Esophagus squamous epithelium (tissue), 5 donors: ENCODE results near the gene SLC25A11. TPM values are rescaled to one million over a fixed set of nuclear protein-coding genes. Genes with fewer than 3 reads are reported as not detected.

Source experiments
- DNase-seq: peaks from one replicate; lab custom pipeline; 2025; lab: John Stamatoyannopoulos, UW
- H3K27ac ChIP-seq, 4 donors: fragments of 200-600 bp; sonication (generic); one replicate each; pipeline ENCODE4 v1.5.1; 2016 to 2019; ENCODE audit warnings: mild to moderate bottlenecking in 1 of 4
- H3K27me3 ChIP-seq, 4 donors: fragments of 200-600 bp; sonication (generic); 1 replicate in 3 of 4; 2 replicates in 1 of 4; pipeline versions ENCODE4 v1.5.1 to v1.6.0; 2017 to 2021; ENCODE audit warnings: antibody characterized with exemption in 1 of 4
- H3K36me3 ChIP-seq, 3 donors: fragments of 200-600 bp; sonication (generic); one replicate each; pipeline ENCODE4 v1.5.1; 2016 to 2019
- H3K4me1 ChIP-seq, 3 donors: fragments of 200-600 bp; sonication (generic); one replicate each; pipeline ENCODE4 v1.5.1; 2017 to 2019
- H3K4me3 ChIP-seq, 4 donors: fragments of 200-600 bp; sonication (generic); 1 replicate in 3 of 4; 2 replicates in 1 of 4; pipeline ENCODE4 v1.5.1; 2016 to 2019; ENCODE audit warnings: mild to moderate bottlenecking in 2 of 4, moderate library complexity in 1 of 4
- H3K9me3 ChIP-seq, 3 donors: fragments of 200-600 bp; sonication (generic); one replicate each; pipeline ENCODE4 v1.5.1; 2016 to 2019
- POLR2A ChIP-seq, 4 donors: fragments of 450-650 bp; IDR thresholded peaks; one replicate each; pipeline ENCODE4 v1.6.1; 2017; ENCODE audit warnings: antibody characterized with exemption in 4 of 4, mild to moderate bottlenecking in 4 of 4, moderate library complexity in 3 of 4
- WGBS, 2 donors: methylation state at CpG; one replicate each; pipeline ENCODE4 v1.1.5; 2018; 5-methylcytosine and 5-hydroxymethylcytosine counted together
- intact Hi-C: fragments of 100-400 bp; cut with DNase I; formaldehyde crosslinking; loops from one replicate; pipeline ENCODE4 v1.15.0; 2022
- total RNA-seq, 4 donors: library from RNA; depleted of rRNA; stranded (reverse); fragments of >200 nt; gene quantifications; one replicate each; pipeline ENCODE4 v1.1.0, GENCODE V29; 2016
- TF ChIP-seq, protein P1 (sequence below), 6 experiments: fragments of 450-650 bp in 4 of 6; fragments of 200-600 bp in 2 of 6; sonication (generic) in 2 of 6; IDR thresholded peaks; one replicate each; pipeline ENCODE4 v1.5.1; 2016 to 2019; ENCODE audit warnings: antibody characterized with exemption in 6 of 6, mild to moderate bottlenecking in 4 of 6, moderate library complexity in 4 of 6
- donor health status: DM: yes; HTN: yes; CAD: no.

Gene SLC25A11
- total RNA-seq, 4 donors from 2014 or later, result 29.3 to 54.2 (median 42.2) TPM

- Histone ChIP-seq H3K4me3 (peak overlapping the region in 2 of 4 donors; percentile 8 to 27), H3K36me3 (peaks cover 0 to 18% (median 7%) of the 10 kb centered on the region in 3 donors), H3K27ac (peak overlapping the region in 3 of 4 donors; percentile 9 to 78 (median 74)), H3K4me1 (peaks cover 23 to 53% (median 33%) of the 10 kb centered on the region in 3 donors), H3K27me3 (peaks cover 0 to 25% (median 0%) of the 10 kb centered on the region in 4 donors), H3K9me3 (no peaks in the 10 kb centered on the region)
- intact Hi-C loops, result loop anchor here (10.0 kb wide), 1 partner anchor 163 kb away; no protein-coding TSS in a partner anchor
- TF ChIP-seq, protein P1, sequence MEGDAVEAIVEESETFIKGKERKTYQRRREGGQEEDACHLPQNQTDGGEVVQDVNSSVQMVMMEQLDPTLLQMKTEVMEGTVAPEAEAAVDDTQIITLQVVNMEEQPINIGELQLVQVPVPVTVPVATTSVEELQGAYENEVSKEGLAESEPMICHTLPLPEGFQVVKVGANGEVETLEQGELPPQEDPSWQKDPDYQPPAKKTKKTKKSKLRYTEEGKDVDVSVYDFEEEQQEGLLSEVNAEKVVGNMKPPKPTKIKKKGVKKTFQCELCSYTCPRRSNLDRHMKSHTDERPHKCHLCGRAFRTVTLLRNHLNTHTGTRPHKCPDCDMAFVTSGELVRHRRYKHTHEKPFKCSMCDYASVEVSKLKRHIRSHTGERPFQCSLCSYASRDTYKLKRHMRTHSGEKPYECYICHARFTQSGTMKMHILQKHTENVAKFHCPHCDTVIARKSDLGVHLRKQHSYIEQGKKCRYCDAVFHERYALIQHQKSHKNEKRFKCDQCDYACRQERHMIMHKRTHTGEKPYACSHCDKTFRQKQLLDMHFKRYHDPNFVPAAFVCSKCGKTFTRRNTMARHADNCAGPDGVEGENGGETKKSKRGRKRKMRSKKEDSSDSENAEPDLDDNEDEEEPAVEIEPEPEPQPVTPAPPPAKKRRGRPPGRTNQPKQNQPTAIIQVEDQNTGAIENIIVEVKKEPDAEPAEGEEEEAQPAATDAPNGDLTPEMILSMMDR (IDR thresholded peaks at IDR 0.05), result no peak
- no peak for TF ChIP-seq POLR2A (IDR thresholded peaks at IDR 0.05)
- WGBS, 2 donors, result 76 to 83% methylated on average over 17 to 21 of the region's 48 CpGs
- no peak for DNase-seq
Observed at GRCh38 chr17:4901648-4902344, 38.0 kb downstream of the SLC25A11 start.

- 73 to 78% methylated on average over 14 to 26 of the region's 37 CpGs for WGBS, 2 donors
- peaks cover 6 to 24% (median 11%) of the 10 kb centered on the region in 3 donors for H3K36me3 ChIP-seq
- intact Hi-C loops, result loop anchor here (10.0 kb wide), 1 partner anchor 164 kb away; no protein-coding TSS in a partner anchor
- peak overlapping the region in 3 of 4 donors; percentile 8 to 74 (median 27) for H3K4me3 ChIP-seq
- no peak for DNase-seq
- H3K9me3 ChIP-seq, result no peaks in the 10 kb centered on the region
- H3K4me1 ChIP-seq, result peaks cover 23 to 53% (median 33%) of the 10 kb centered on the region in 3 donors
- peak overlapping the region in 2 of 4 donors; percentile 38 to 46 for H3K27ac ChIP-seq
- TF ChIP-seq, protein P1 (IDR thresholded peaks at IDR 0.05), result no peak
- TF ChIP-seq POLR2A (IDR thresholded peaks at IDR 0.05), result no peak
- H3K27me3 ChIP-seq, result peaks cover 0 to 25% (median 0%) of the 10 kb centered on the region in 4 donors
Observed at GRCh38 chr17:4901108-4901647, 38.7 kb downstream of the SLC25A11 start.

GRCh38 chr17:4900231-4901107 lies 39.4 kb downstream of the SLC25A11 start:
- H3K27ac ChIP-seq, result peak overlapping the region in 2 of 4 donors; percentile 38 to 58
- DNase-seq, result no peak
- WGBS, 2 donors, result 30 to 51% methylated on average over 15 to 19 of the region's 65 CpGs
- no peaks in the 10 kb centered on the region for H3K9me3 ChIP-seq
- intact Hi-C loops, result loop anchor here (10.0 kb wide), 1 partner anchor 164 kb away; no protein-coding TSS in a partner anchor
- H3K36me3 ChIP-seq, result peaks cover 7 to 31% (median 16%) of the 10 kb centered on the region in 3 donors
- H3K4me1 ChIP-seq, result peaks cover 23 to 53% (median 33%) of the 10 kb centered on the region in 3 donors
- peak overlapping the region in 3 of 4 donors; percentile 8 to 74 (median 27) for H3K4me3 ChIP-seq
- TF ChIP-seq, protein P1 (IDR thresholded peaks at IDR 0.05), result no peak
- no peak for TF ChIP-seq POLR2A (IDR thresholded peaks at IDR 0.05)
- peaks cover 0 to 25% (median 0%) of the 10 kb centered on the region in 4 donors for H3K27me3 ChIP-seq

DNA sequence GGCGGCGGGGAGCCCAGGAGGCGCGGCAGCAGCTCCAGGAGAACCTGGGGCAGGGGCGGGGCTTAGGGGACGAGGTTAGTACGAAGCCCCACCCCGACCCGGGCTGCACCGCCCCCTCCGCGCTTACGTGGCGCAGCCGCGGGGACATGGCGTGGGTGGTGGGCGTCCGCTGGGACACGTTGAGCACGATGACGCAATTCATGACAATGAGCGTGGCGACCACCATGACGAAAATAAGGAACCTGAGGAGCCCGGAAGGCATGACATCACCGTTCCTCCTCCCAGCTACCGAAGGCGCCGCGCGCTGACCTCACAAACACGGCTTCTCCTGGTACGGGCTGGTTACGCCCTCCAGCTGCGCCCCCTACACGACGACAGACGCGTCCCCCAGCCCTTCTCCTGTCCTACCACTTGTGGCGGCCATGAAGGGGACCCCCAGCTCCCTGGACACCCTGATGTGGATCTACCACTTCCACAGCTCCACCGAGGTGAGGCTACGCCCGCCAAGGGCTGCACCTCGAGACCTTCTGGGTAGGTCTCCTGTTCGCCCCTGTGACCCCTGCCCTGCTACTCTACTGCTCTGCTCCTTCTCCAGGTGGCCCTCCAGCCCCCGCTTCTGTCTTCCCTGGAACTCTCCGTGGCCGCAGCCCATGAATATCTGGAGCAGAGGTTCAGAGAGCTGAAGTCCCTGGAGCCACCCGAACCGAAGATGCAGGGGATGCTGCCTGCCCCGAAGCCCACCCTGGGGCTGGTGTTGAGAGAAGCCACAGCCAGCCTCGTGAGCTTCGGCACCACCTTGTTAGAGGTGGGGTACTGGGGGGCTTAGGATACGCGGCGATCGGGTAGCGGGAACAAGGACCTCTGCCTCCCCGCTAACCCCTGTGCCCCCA lies 40.3 kb downstream of the SLC25A11 start, which contains the start of gene C17orf107:
Gene C17orf107 (plus strand): TSS at position 196 of the 890 bp plus-strand sequence. CDS start 227 bp downstream, at position 423.
- intact Hi-C loops, result loop anchor here (10.0 kb wide), 1 partner anchor 165 kb away; no protein-coding TSS in a partner anchor
- H3K27ac ChIP-seq, result peak within 1 kb of the TSS; percentile 37 to 58 (median 52)
- DNase-seq, result no peak
- peaks cover 15 to 40% (median 25%) of the 10 kb centered on the region in 3 donors for H3K36me3 ChIP-seq
- peaks cover 23 to 53% (median 33%) of the 10 kb centered on the region in 3 donors for H3K4me1 ChIP-seq
- TF ChIP-seq, protein P1 (IDR thresholded peaks at IDR 0.05), result no peak
- TF ChIP-seq POLR2A (IDR thresholded peaks at IDR 0.05), result peak in 1 of 4 donors; percentile 26
- no peaks in the 10 kb centered on the region for H3K9me3 ChIP-seq
- H3K4me3 ChIP-seq, result peak within 1 kb of the TSS; percentile 24 to 74 (median 52)
- peaks cover 0 to 25% (median 0%) of the 10 kb centered on the region in 4 donors for H3K27me3 ChIP-seq
- WGBS, 2 donors, result 0 to 5% methylated on average over 4 to 5 of the region's 60 CpGs
